WTC11 (cell line): ENCODE data around the gene CNTN5. TPM values are rescaled to one million over a fixed set of nuclear protein-coding genes. Genes with fewer than 3 reads are reported as not detected.

ENCODE experiments used
- ATAC-seq: fragments of 200-7000 bp; cut with Tn5 transposase; 2 replicates; pipeline ENCODE4 v1.10.0; 2021; ENCODE audit warnings: mild to moderate bottlenecking, moderate library complexity
- CTCF ChIA-PET: fragments of 300-600 bp; sonication (Branson Sonifier 250); formaldehyde crosslinking; loops from one replicate; lab custom pipeline; 2021; ENCODE audit warnings: antibody characterized with exemption; lab: Charles Lee
- POLR2A ChIA-PET: fragments of 350-600 bp; sonication (Branson Sonifier 250); formaldehyde crosslinking; loops from one replicate; lab custom pipeline; 2021; ENCODE audit warnings: antibody characterized with exemption; lab: Charles Lee
- DNase-seq: peaks from one replicate; pipeline ENCODE4 v3.0.0; 2021; ENCODE audit warnings: low spot score
- H3K27ac Mint-ChIP-seq: 2 replicates; pipeline ENCODE4 v1.8.0; 2021; ENCODE audit warnings: mixed read lengths
- H3K27me3 Mint-ChIP-seq: 2 replicates; pipeline ENCODE4 v1.8.0; 2021; ENCODE audit warnings: low read depth, mild to moderate bottlenecking, moderate library complexity, mixed read lengths
- H3K36me3 Mint-ChIP-seq: 2 replicates; pipeline ENCODE4 v1.8.0; 2021; ENCODE audit warnings: mixed read lengths
- H3K4me1 Mint-ChIP-seq: 2 replicates; pipeline ENCODE4 v1.8.0; 2022; ENCODE audit warnings: mixed read lengths
- H3K4me3 Mint-ChIP-seq: 2 replicates; pipeline ENCODE4 v1.8.0; 2021; ENCODE audit warnings: mild to moderate bottlenecking, moderate library complexity, mixed read lengths
- H3K9me3 Mint-ChIP-seq: 2 replicates; pipeline ENCODE4 v1.8.0; 2021; ENCODE audit warnings: mixed read lengths
- ELF4 ChIP-seq: sonication (generic); formaldehyde crosslinking; IDR thresholded peaks from 2 replicates; pipeline ENCODE4 v1.8.1; 2022; ENCODE audit warnings: low read depth, mild to moderate bottlenecking, moderate library complexity, missing genetic modification reagents
- FOXK1 ChIP-seq: sonication (generic); formaldehyde crosslinking; IDR thresholded peaks from 2 replicates; pipeline ENCODE4 v1.8.0; 2022; ENCODE audit warnings: mild to moderate bottlenecking, moderate library complexity, missing genetic modification reagents
- GTF2I ChIP-seq: fragments of 250-450 bp; sonication (Bioruptor Pico); conservative IDR thresholded peaks from 2 replicates; pipeline ENCODE4 v1.4.0; 2021; ENCODE audit warnings: mild to moderate bottlenecking
- JAZF1 ChIP-seq: fragments of 250-450 bp; sonication (Bioruptor Pico); IDR thresholded peaks from 2 replicates; pipeline ENCODE4 v1.9.0; 2021; ENCODE audit warnings: moderate library complexity, mild to moderate bottlenecking, inconsistent platforms
- NFYB ChIP-seq: sonication (generic); formaldehyde crosslinking; conservative IDR thresholded peaks from 2 replicates; pipeline ENCODE4 v1.8.0; 2022; ENCODE audit warnings: low read depth, missing genetic modification reagents
- OVOL2 ChIP-seq: fragments of 250-450 bp; sonication (Bioruptor Pico); IDR thresholded peaks from 2 replicates; pipeline ENCODE4 v1.9.0; 2021; ENCODE audit warnings: mild to moderate bottlenecking, borderline replicate concordance
- SMAD3 ChIP-seq: sonication (generic); formaldehyde crosslinking; IDR thresholded peaks from 2 replicates; pipeline ENCODE4 v1.8.0; 2022; ENCODE audit warnings: missing genetic modification reagents, mild to moderate bottlenecking, borderline replicate concordance
- SMAD4 ChIP-seq: sonication (generic); formaldehyde crosslinking; IDR thresholded peaks from 2 replicates; pipeline ENCODE4 v1.8.0; 2022; ENCODE audit warnings: mild to moderate bottlenecking, missing genetic modification reagents
- SP1 ChIP-seq: sonication (generic); formaldehyde crosslinking; conservative IDR thresholded peaks from 2 replicates; pipeline ENCODE4 v1.8.1; 2022; ENCODE audit warnings: missing genetic modification reagents
- TEAD1 ChIP-seq: sonication (generic); formaldehyde crosslinking; IDR thresholded peaks from 2 replicates; pipeline ENCODE4 v1.8.0; 2022; ENCODE audit warnings: mild to moderate bottlenecking, missing genetic modification reagents
- TEAD4 ChIP-seq: sonication (generic); formaldehyde crosslinking; IDR thresholded peaks from 2 replicates; pipeline ENCODE4 v1.8.0; 2022; ENCODE audit warnings: mild to moderate bottlenecking, missing genetic modification reagents
- ZNF219 ChIP-seq: sonication (generic); formaldehyde crosslinking; IDR thresholded peaks from 2 replicates; pipeline ENCODE4 v1.8.0; 2023; ENCODE audit warnings: missing genetic modification reagents, mild to moderate bottlenecking, borderline replicate concordance
- ZNF232 ChIP-seq: sonication (generic); formaldehyde crosslinking; IDR thresholded peaks from 2 replicates; pipeline ENCODE4 v1.8.0; 2022; ENCODE audit warnings: mild to moderate bottlenecking, missing genetic modification reagents
- ZNF317 ChIP-seq: sonication (generic); formaldehyde crosslinking; IDR thresholded peaks from 2 replicates; pipeline ENCODE4 v1.8.1; 2023; ENCODE audit warnings: low read depth, mild to moderate bottlenecking, moderate library complexity, missing genetic modification reagents, borderline replicate concordance
- ZNF396 ChIP-seq: fragments of 250-450 bp; sonication (Bioruptor Pico); IDR thresholded peaks from 2 replicates; pipeline ENCODE4 v1.8.0; 2021; ENCODE audit warnings: mild to moderate bottlenecking, moderate library complexity, borderline replicate concordance
- total RNA-seq: library from RNA; stranded (reverse); gene quantifications from 3 replicates; pipeline ENCODE4 v1.2.3, GENCODE V29; 2021
- TF ChIP-seq, protein P1 (sequence below): fragments of 250-450 bp; sonication (Bioruptor Pico); conservative IDR thresholded peaks from 2 replicates; pipeline ENCODE4 v1.9.0; 2021; ENCODE audit warnings: mild to moderate bottlenecking
- TF ChIP-seq, protein P2 (sequence below): sonication (generic); formaldehyde crosslinking; IDR thresholded peaks from 2 replicates; pipeline ENCODE4 v1.8.1; 2023; ENCODE audit warnings: mild to moderate bottlenecking, missing genetic modification reagents, borderline replicate concordance
- TF ChIP-seq, protein P3 (sequence below): fragments of 250-450 bp; sonication (Bioruptor Pico); IDR thresholded peaks from 2 replicates; pipeline ENCODE4 v1.9.0; 2021; ENCODE audit warnings: mild to moderate bottlenecking
- TF ChIP-seq, protein P4 (sequence below): fragments of 200-600 bp; IDR thresholded peaks from 2 replicates; pipeline ENCODE4 v1.8.0; 2022; ENCODE audit warnings: antibody characterized with exemption
- TF ChIP-seq, protein P5 (sequence below): sonication (generic); formaldehyde crosslinking; IDR thresholded peaks from 2 replicates; pipeline ENCODE4 v1.8.1; 2022; ENCODE audit warnings: low read depth, missing genetic modification reagents, borderline replicate concordance
- TF ChIP-seq, protein P6 (sequence below): sonication (generic); formaldehyde crosslinking; IDR thresholded peaks from 2 replicates; pipeline ENCODE4 v1.8.1; 2022; ENCODE audit warnings: mild to moderate bottlenecking, missing genetic modification reagents, moderate library complexity, borderline replicate concordance

CNTN5 gene
- total RNA-seq, 1 experiment from 2014 or later = 0.07 TPM

DNA sequence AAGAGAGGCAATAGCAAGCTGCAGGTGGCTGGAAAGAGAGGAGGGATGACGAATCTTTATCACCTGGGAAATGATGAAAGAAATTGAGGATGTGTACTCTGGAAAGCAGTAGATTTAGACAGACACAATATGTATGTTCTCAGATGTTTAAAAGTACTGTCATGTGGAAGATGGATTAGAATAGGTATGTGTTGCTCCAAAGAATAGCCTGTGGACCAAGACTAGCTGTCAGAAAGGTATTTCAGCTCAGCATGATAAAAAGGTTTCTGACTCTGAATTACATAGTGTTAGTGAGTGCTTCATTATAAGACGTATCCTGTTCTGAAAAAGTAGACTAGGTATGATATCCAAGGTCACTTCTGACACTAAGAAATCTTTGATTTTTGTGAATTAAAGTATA lies 322.4 kb downstream of the CNTN5 start:
- no peaks in the 10 kb centered on the region for H3K4me1 Mint-ChIP-seq
- POLR2A ChIA-PET = no interaction called here
- H3K9me3 Mint-ChIP-seq = no peaks in the 10 kb centered on the region
- no peaks in the 10 kb centered on the region for H3K27me3 Mint-ChIP-seq
- ATAC-seq (no peak), DNase-seq (no peak)
- H3K27ac Mint-ChIP-seq = no peak overlapping the region
- CTCF ChIA-PET = no interaction called here
- TF ChIP-seq TEAD1 (CRISPR knock-in tag) = no peak
- TF ChIP-seq, protein P1, sequence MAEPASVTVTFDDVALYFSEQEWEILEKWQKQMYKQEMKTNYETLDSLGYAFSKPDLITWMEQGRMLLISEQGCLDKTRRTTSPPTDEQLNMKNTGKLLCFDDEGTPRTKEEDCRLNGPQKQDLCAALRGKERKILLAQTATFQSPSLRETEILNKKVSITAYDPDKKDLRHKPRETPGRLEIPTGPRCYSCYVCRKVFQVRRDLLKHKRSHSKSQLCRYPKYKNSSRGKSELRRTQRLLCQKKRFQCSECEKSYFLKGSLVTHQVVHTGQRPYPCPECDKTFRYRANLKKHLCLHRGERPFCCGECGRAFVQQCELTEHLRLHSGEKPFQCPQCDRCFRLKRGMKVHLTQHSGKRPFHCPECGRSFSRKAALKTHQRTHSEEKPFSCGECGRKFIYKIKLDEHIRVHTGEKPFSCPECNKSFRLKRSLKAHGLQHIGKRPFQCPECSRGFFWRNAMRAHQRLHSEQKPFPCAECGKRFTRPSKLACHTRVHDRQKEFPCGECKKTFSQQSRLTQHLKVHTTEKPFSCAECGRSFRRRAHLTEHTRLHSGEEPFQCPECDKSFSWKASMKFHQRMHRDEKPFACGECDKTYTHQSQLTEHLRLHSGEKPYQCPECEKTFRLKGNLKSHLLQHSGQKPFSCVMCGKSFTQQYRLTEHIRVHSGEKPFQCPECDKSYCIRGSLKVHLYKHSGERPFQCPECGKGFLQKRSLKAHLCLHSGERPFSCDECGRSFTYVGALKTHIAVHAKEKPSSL (CRISPR knock-in tag) = no peak
- no peak for TF ChIP-seq ELF4 (CRISPR knock-in tag)
- TF ChIP-seq FOXK1 (CRISPR knock-in tag) = no peak
- no peak for TF ChIP-seq JAZF1
- H3K4me3 Mint-ChIP-seq = no peak overlapping the region
- H3K36me3 Mint-ChIP-seq = no peaks in the 10 kb centered on the region

DNA sequence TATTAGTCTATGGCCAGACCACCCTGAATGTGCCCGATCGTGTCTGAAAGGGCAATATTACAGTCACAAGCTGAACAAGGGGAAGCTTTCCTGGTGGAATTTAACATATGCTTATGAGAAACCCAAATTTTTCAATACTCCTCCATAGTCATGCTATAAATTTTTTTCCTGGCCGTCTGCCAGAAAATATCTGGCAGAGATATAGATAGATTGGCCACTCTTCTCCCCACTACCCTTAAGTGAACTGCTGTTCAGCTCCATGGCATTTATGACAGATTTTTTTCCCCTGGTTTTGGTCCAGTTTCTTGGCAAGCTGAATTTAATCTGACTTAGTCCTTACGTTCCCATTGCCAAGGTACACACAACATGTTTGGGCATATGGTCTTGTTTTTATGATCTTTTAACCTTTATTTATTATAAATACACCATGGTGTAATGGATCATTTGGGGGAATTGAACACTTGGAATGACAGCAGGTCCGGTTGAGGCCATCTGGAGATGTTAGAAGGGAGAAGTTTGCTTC lies 328.5 kb downstream of the CNTN5 start:
- DNase-seq (no peak), ATAC-seq (no peak)
- POLR2A ChIA-PET = no interaction called here

DNA sequence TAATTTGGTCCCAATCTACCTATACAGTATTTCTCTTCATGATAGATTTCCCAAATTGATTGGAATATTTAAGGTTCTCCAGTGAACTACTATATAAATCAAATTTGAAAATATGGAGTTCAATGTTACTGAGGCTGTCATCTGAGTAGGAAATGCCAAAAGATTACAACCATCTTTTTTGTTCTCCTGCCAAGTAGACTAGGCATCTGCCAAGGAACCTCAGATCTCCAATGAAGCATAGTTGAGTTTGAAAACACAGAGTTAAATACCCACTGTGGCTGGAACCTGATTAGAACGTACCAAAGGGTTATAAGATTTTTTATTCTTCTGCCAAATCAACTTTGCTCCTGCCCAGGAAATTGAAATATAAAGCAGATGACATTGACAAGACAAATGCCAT lies 330.9 kb downstream of the CNTN5 start:
- POLR2A ChIA-PET = no interaction called here
- no peak for TF ChIP-seq SMAD3
- no peak for TF ChIP-seq NFYB (CRISPR knock-in tag)
- no peak for TF ChIP-seq GTF2I
- TF ChIP-seq, protein P2, sequence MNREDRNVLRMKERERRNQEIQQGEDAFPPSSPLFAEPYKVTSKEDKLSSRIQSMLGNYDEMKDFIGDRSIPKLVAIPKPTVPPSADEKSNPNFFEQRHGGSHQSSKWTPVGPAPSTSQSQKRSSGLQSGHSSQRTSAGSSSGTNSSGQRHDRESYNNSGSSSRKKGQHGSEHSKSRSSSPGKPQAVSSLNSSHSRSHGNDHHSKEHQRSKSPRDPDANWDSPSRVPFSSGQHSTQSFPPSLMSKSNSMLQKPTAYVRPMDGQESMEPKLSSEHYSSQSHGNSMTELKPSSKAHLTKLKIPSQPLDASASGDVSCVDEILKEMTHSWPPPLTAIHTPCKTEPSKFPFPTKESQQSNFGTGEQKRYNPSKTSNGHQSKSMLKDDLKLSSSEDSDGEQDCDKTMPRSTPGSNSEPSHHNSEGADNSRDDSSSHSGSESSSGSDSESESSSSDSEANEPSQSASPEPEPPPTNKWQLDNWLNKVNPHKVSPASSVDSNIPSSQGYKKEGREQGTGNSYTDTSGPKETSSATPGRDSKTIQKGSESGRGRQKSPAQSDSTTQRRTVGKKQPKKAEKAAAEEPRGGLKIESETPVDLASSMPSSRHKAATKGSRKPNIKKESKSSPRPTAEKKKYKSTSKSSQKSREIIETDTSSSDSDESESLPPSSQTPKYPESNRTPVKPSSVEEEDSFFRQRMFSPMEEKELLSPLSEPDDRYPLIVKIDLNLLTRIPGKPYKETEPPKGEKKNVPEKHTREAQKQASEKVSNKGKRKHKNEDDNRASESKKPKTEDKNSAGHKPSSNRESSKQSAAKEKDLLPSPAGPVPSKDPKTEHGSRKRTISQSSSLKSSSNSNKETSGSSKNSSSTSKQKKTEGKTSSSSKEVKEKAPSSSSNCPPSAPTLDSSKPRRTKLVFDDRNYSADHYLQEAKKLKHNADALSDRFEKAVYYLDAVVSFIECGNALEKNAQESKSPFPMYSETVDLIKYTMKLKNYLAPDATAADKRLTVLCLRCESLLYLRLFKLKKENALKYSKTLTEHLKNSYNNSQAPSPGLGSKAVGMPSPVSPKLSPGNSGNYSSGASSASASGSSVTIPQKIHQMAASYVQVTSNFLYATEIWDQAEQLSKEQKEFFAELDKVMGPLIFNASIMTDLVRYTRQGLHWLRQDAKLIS (CRISPR knock-in tag) = no peak
- TF ChIP-seq TEAD4 (CRISPR knock-in tag) = no peak
- TF ChIP-seq, protein P3, sequence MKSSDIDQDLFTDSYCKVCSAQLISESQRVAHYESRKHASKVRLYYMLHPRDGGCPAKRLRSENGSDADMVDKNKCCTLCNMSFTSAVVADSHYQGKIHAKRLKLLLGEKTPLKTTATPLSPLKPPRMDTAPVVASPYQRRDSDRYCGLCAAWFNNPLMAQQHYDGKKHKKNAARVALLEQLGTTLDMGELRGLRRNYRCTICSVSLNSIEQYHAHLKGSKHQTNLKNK (CRISPR knock-in tag) = no peak
- TF ChIP-seq, protein P4, sequence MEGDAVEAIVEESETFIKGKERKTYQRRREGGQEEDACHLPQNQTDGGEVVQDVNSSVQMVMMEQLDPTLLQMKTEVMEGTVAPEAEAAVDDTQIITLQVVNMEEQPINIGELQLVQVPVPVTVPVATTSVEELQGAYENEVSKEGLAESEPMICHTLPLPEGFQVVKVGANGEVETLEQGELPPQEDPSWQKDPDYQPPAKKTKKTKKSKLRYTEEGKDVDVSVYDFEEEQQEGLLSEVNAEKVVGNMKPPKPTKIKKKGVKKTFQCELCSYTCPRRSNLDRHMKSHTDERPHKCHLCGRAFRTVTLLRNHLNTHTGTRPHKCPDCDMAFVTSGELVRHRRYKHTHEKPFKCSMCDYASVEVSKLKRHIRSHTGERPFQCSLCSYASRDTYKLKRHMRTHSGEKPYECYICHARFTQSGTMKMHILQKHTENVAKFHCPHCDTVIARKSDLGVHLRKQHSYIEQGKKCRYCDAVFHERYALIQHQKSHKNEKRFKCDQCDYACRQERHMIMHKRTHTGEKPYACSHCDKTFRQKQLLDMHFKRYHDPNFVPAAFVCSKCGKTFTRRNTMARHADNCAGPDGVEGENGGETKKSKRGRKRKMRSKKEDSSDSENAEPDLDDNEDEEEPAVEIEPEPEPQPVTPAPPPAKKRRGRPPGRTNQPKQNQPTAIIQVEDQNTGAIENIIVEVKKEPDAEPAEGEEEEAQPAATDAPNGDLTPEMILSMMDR = no peak
- TF ChIP-seq ZNF317 (CRISPR knock-in tag) = no peak
- TF ChIP-seq, protein P5, sequence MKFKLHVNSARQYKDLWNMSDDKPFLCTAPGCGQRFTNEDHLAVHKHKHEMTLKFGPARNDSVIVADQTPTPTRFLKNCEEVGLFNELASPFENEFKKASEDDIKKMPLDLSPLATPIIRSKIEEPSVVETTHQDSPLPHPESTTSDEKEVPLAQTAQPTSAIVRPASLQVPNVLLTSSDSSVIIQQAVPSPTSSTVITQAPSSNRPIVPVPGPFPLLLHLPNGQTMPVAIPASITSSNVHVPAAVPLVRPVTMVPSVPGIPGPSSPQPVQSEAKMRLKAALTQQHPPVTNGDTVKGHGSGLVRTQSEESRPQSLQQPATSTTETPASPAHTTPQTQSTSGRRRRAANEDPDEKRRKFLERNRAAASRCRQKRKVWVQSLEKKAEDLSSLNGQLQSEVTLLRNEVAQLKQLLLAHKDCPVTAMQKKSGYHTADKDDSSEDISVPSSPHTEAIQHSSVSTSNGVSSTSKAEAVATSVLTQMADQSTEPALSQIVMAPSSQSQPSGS (CRISPR knock-in tag) = no peak
- no peak for TF ChIP-seq SP1 (CRISPR knock-in tag)
- TF ChIP-seq ZNF219 (CRISPR knock-in tag) = no peak
- TF ChIP-seq ZNF396 (CRISPR knock-in tag) = no peak
- TF ChIP-seq OVOL2 (CRISPR knock-in tag) = no peak
- TF ChIP-seq, protein P6, sequence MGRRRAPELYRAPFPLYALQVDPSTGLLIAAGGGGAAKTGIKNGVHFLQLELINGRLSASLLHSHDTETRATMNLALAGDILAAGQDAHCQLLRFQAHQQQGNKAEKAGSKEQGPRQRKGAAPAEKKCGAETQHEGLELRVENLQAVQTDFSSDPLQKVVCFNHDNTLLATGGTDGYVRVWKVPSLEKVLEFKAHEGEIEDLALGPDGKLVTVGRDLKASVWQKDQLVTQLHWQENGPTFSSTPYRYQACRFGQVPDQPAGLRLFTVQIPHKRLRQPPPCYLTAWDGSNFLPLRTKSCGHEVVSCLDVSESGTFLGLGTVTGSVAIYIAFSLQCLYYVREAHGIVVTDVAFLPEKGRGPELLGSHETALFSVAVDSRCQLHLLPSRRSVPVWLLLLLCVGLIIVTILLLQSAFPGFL (CRISPR knock-in tag) = no peak
- TF ChIP-seq SMAD4 (CRISPR knock-in tag) = no peak

More for the DNA sequence above, 328.5 kb downstream of the CNTN5 start:
- Mint-ChIP-seq H3K9me3 (no peaks in the 10 kb centered on the region), H3K4me3 (no peak overlapping the region), H3K4me1 (no peaks in the 10 kb centered on the region), H3K27ac (no peak overlapping the region), H3K36me3 (no peaks in the 10 kb centered on the region), H3K27me3 (no peaks in the 10 kb centered on the region)
- TF ChIP-seq ZNF232 (CRISPR knock-in tag) = no peak
- no peak for TF ChIP-seq JAZF1
- CTCF ChIA-PET = no interaction called here

More for the DNA sequence above, 330.9 kb downstream of the CNTN5 start:
- CTCF ChIA-PET = no interaction called here
- Mint-ChIP-seq H3K36me3 (no peaks in the 10 kb centered on the region), H3K9me3 (no peaks in the 10 kb centered on the region), H3K27ac (no peak overlapping the region), H3K27me3 (no peaks in the 10 kb centered on the region), H3K4me1 (no peaks in the 10 kb centered on the region), H3K4me3 (no peak overlapping the region)
- ATAC-seq (no peak), DNase-seq (no peak)
